ENCODE results near the gene NAPG.

- TF ChIP-seq CTCF (IDR thresholded peaks at IDR 0.05 in 8 of 11, conservative IDR thresholded peaks at IDR 0.05 in 3 of 11), result no peak
- TF ChIP-seq POLR2A (IDR thresholded peaks at IDR 0.05), result no peak
These were observed 11.9 kb downstream of the NAPG start for GRCh38 chr18:10537765-10538164.

Data from spleen (tissue), 7 donors.